GM12892 (cell line): ENCODE results near the gene FSTL3.

Experiments
- POLR2A ChIP-seq: IDR thresholded peaks from 2 replicates; pipeline ENCODE4 v1.6.1; 2011; ENCODE audit warnings: low read depth, low read length, control low read depth
- POLR2AphosphoS5 ChIP-seq: IDR thresholded peaks from 2 replicates; pipeline ENCODE4 v1.6.1; 2011; ENCODE audit warnings: low read depth, low read length, control low read depth

GRCh38 chr19:725461-726089 is 49.4 kb downstream of the FSTL3 start:
- no peak for TF ChIP-seq POLR2AphosphoS5
- TF ChIP-seq POLR2A: no peak
